Left ventricle myocardium inferior (tissue), 1 donor: ENCODE data around the gene HSP90AB1. TPM values are rescaled to one million over a fixed set of nuclear protein-coding genes. Genes with fewer than 3 reads are reported as not detected.

ENCODE experiments used
- DNase-seq: peaks from one replicate; pipeline ENCODE4 v3.0.0-alpha.2; 2020
- H3K27ac ChIP-seq: fragments of 200-600 bp; replicated peaks from 2 replicates; pipeline ENCODE4 v1.8.0; 2021
- H3K27me3 ChIP-seq: fragments of 200-600 bp; 2 replicates; pipeline ENCODE4 v1.8.0; 2021; ENCODE audit warnings: low read depth
- H3K36me3 ChIP-seq: fragments of 200-600 bp; 2 replicates; pipeline ENCODE4 v1.8.0; 2021
- H3K4me1 ChIP-seq: fragments of 200-600 bp; 2 replicates; pipeline ENCODE4 v1.8.0; 2021
- H3K4me3 ChIP-seq: fragments of 200-600 bp; 2 replicates; pipeline ENCODE4 v1.8.0; 2021; ENCODE audit warnings: mild to moderate bottlenecking, moderate library complexity
- H3K9me3 ChIP-seq: fragments of 200-600 bp; replicated peaks from 2 replicates; pipeline ENCODE4 v1.8.0; 2021
- CTCF ChIP-seq: fragments of 200-600 bp; IDR thresholded peaks from 2 replicates; pipeline ENCODE4 v1.8.0; 2021; ENCODE audit warnings: antibody characterized with exemption, mild to moderate bottlenecking, borderline replicate concordance
- intact Hi-C: fragments of 100-400 bp; cut with micrococcal nuclease; formaldehyde crosslinking; loops from one replicate; pipeline ENCODE4 v1.11.0; 2022
- total RNA-seq: library from RNA; stranded (reverse); fragmentation: NEBNext Ultra II Directional; extraction: Animal tissue kit (Norgen Biotek cat#: 25700); gene quantifications from one replicate; pipeline ENCODE4 v1.2.1, GENCODE V29; 2021
- donor health status: DM: no; HTN: yes; CAD: no; lungs with severe emphysema.

HSP90AB1 gene
- total RNA-seq, 1 donor from 2014 or later: 786 TPM

- no peak overlapping the region for H3K4me3 ChIP-seq
- DNase-seq: no peak
- H3K36me3 ChIP-seq: peaks cover 67% of the 10 kb centered on the region
- H3K27ac ChIP-seq: peak overlapping the region; percentile 15
- H3K27me3 ChIP-seq: no peaks in the 10 kb centered on the region
- TF ChIP-seq CTCF: no peak
- H3K4me1 ChIP-seq: peaks cover 83% of the 10 kb centered on the region
- intact Hi-C loops: no loop called here
- no peaks in the 10 kb centered on the region for H3K9me3 ChIP-seq
Measured at GRCh38 chr6:44254191-44255104, 7.5 kb downstream of the HSP90AB1 start.

GRCh38 chr6:44255105-44255808 lies 8.4 kb downstream of the HSP90AB1 start:
- no peak overlapping the region for H3K4me3 ChIP-seq
- TF ChIP-seq CTCF: no peak
- peaks cover 75% of the 10 kb centered on the region for H3K4me1 ChIP-seq
- peaks cover 67% of the 10 kb centered on the region for H3K36me3 ChIP-seq
- H3K9me3 ChIP-seq: no peaks in the 10 kb centered on the region
- H3K27ac ChIP-seq: peak overlapping the region; percentile 96
- intact Hi-C loops: no loop called here
- DNase-seq: no peak
- no peaks in the 10 kb centered on the region for H3K27me3 ChIP-seq

GRCh38 chr6:44255871-44256774 lies 9.2 kb downstream of the HSP90AB1 start:
- peaks cover 66% of the 10 kb centered on the region for H3K4me1 ChIP-seq
- DNase-seq: no peak
- peak overlapping the region; percentile 99 for H3K4me3 ChIP-seq
- no peaks in the 10 kb centered on the region for H3K9me3 ChIP-seq
- H3K36me3 ChIP-seq: peaks cover 59% of the 10 kb centered on the region
- intact Hi-C loops: no loop called here
- peak overlapping the region; percentile 96 for H3K27ac ChIP-seq
- H3K27me3 ChIP-seq: no peaks in the 10 kb centered on the region
- TF ChIP-seq CTCF: no peak

GRCh38 chr6:44256775-44257024 lies 9.8 kb downstream of the HSP90AB1 start:
- intact Hi-C loops: no loop called here
- peaks cover 60% of the 10 kb centered on the region for H3K4me1 ChIP-seq
- no peak for DNase-seq
- no peak for TF ChIP-seq CTCF
- H3K27ac ChIP-seq: peak overlapping the region; percentile 96
- no peaks in the 10 kb centered on the region for H3K9me3 ChIP-seq
- H3K27me3 ChIP-seq: no peaks in the 10 kb centered on the region
- H3K4me3 ChIP-seq: peak overlapping the region; percentile 99
- peaks cover 53% of the 10 kb centered on the region for H3K36me3 ChIP-seq

DNA sequence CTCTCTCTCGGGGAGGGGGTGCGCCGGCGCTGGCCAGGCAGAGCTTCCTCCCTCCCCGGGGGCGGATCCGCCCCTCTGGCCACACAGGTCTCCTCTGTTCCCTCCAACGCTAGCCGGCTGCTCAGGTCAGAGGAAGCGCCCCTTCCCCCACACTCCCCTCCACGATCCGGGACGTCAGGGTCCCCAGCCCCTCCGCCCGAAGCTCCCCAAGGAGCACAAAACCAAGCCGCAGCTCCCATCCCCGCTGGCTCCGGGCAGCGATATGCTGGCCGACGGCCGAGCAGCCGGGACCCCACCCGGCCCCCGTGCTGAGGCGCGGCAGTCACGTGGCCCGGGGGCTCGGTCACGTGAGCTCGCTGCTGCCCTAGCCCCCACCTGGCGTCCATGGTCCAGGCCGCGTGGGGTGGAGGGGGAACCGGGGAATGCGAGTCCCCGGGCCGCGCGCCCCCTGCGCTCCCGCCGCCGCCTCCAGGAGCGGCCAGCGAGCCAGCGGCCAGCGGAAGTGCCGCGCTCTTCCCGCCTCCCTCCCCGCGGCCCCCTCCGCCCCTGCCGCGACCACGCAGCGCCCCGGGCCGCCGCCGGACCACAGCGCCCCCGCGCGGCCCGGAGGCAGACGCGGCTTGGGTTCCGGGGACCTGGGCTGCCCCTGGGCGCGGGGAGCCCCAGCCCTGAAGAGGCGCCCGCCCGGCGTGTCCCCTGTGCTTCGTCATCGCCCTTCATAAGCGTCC lies 10.3 kb downstream of the HSP90AB1 start, which contains the start of gene SLC35B2:
Gene SLC35B2 (minus strand): TSS at position 504 of the 728 bp plus-strand sequence. CDS start 118 bp downstream, at position 386.
- intact Hi-C loops: no loop called here
- peaks cover 55% of the 10 kb centered on the region for H3K4me1 ChIP-seq
- H3K36me3 ChIP-seq: peaks cover 48% of the 10 kb centered on the region
- TF ChIP-seq CTCF: peak; percentile 88
- H3K27me3 ChIP-seq: no peaks in the 10 kb centered on the region
- peak within 1 kb of the TSS; percentile 99 for H3K4me3 ChIP-seq
- H3K27ac ChIP-seq: peak within 1 kb of the TSS; percentile 96
- peak; percentile 65 for DNase-seq
- H3K9me3 ChIP-seq: no peaks in the 10 kb centered on the region
